C4-2B (cell line): Measurements from ENCODE around the gene EIF4A3.

Experiments used
- CTCF ChIP-seq: fragments of 450-650 bp; conservative IDR thresholded peaks from 2 replicates; pipeline ENCODE4 v1.5.1; 2017; ENCODE audit warnings: mild to moderate bottlenecking
- ZFX ChIP-seq: fragments of 450-650 bp; IDR thresholded peaks from 2 replicates; pipeline ENCODE4 v1.6.1; 2017

- TF ChIP-seq CTCF (no peak), ZFX (no peak)
Observed at GRCh38 chr17:80154166-80154565, 7.2 kb upstream of the EIF4A3 start.
